ENCODE data around the gene DLG2. TPM values are rescaled to one million over a fixed set of nuclear protein-coding genes. Genes with fewer than 3 reads are reported as not detected.

The DLG2 gene
- total and polyA plus RNA-seq, 4 donors = 0.30 to 5.5 (median 0.68) TPM

DNA sequence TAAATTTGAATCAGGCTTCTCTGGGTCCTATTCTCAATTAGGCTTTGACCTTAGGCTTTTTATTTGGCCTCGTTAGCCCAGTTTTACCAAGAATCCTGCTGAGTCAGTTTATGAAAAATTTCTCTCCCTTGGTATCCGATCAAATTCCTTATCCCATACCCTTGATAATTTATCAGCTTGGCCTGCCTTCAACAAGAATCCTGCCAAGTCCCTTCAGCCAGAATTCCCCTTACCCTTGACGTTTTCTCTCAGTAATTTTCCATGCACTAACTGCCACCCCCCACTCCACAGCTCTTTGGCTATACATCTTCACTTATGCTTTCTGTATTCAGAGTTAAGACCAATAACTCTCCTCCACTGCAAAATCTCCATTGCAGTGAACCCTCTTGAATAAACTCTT is 1530.0 kb downstream of the DLG2 start:
- Histone ChIP-seq H3K9me3 (ENCODE audit: control insufficient read depth in 4 of 4, low read length in 3 of 4) (no peaks in the 10 kb centered on the region), H3K9ac (ENCODE audit: low read depth in 1 of 2, low read length in 2 of 2) (no peak overlapping the region), H3K4me3 (ENCODE audit: low read depth in 1 of 3, low read length in 3 of 3) (no peak overlapping the region), H3K36me3 (ENCODE audit: control insufficient read depth in 4 of 4, insufficient read depth in 3 of 4, low read depth in 1 of 4, low read length in 3 of 4) (no peaks in the 10 kb centered on the region), H3K27me3 (ENCODE audit: control insufficient read depth in 4 of 4, insufficient read depth in 4 of 4, low read length in 3 of 4) (no peaks in the 10 kb centered on the region), H3K27ac (ENCODE audit: low read depth in 1 of 2, low read length in 2 of 2) (no peak overlapping the region), H3K4me1 (ENCODE audit: control insufficient read depth in 4 of 4, insufficient read depth in 4 of 4, low read length in 3 of 4) (no peaks in the 10 kb centered on the region)
- 66% methylated on average over 3 of the region's 3 CpGs for WGBS
- TF ChIP-seq CTCF (IDR thresholded peaks at IDR 0.05; ENCODE audit: low read depth, low read length, missing input control) (no peak), RXRA (IDR thresholded peaks at IDR 0.05) (no peak), MAX (IDR thresholded peaks at IDR 0.05) (no peak), GABPA (IDR thresholded peaks at IDR 0.05 in 1 of 2, conservative IDR thresholded peaks at IDR 0.05 in 1 of 2) (no peak), TAF1 (conservative IDR thresholded peaks at IDR 0.05) (no peak), EGR1 (IDR thresholded peaks at IDR 0.05; ENCODE audit: low read depth in 2 of 2) (no peak), FOXA1 (IDR thresholded peaks at IDR 0.05) (no peak), FOXA2 (IDR thresholded peaks at IDR 0.05) (no peak), HNF4G (IDR thresholded peaks at IDR 0.05) (no peak), JUND (IDR thresholded peaks at IDR 0.05) (no peak), REST (IDR thresholded peaks at IDR 0.05) (no peak), RAD21 (IDR thresholded peaks at IDR 0.05) (no peak), NR2F2 (IDR thresholded peaks at IDR 0.05) (no peak), HNF4A (conservative IDR thresholded peaks at IDR 0.05) (no peak)
- TF ChIP-seq, protein P1, sequence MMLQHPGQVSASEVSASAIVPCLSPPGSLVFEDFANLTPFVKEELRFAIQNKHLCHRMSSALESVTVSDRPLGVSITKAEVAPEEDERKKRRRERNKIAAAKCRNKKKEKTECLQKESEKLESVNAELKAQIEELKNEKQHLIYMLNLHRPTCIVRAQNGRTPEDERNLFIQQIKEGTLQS (IDR thresholded peaks at IDR 0.05) = no peak
- DNase-seq (ENCODE audit: low spot score) = no peak

GRCh38 chr11:84091212-84091986 is 1535.7 kb downstream of the DLG2 start:
- H3K9ac ChIP-seq (ENCODE audit: low read depth in 1 of 2, low read length in 2 of 2) = no peak overlapping the region
- H3K27ac ChIP-seq (ENCODE audit: low read depth in 1 of 2, low read length in 2 of 2) = no peak overlapping the region
- no peak for TF ChIP-seq NR2F2 (IDR thresholded peaks at IDR 0.05)
- no peak for TF ChIP-seq FOXA1 (IDR thresholded peaks at IDR 0.05)
- TF ChIP-seq GABPA (IDR thresholded peaks at IDR 0.05 in 1 of 2, conservative IDR thresholded peaks at IDR 0.05 in 1 of 2) = no peak
- no peak for TF ChIP-seq EGR1 (IDR thresholded peaks at IDR 0.05; ENCODE audit: low read depth in 2 of 2)
- TF ChIP-seq, protein P1 (IDR thresholded peaks at IDR 0.05) = no peak
- TF ChIP-seq RAD21 (IDR thresholded peaks at IDR 0.05) = peak; percentile 36 to 66
- TF ChIP-seq HNF4A (conservative IDR thresholded peaks at IDR 0.05) = peak; percentile 64 to 77
- no peak for TF ChIP-seq FOXA2 (IDR thresholded peaks at IDR 0.05)
- no peak for TF ChIP-seq ZBTB33 (IDR thresholded peaks at IDR 0.05)
- peak; percentile 22 for TF ChIP-seq HNF4G (IDR thresholded peaks at IDR 0.05)
- TF ChIP-seq RXRA (IDR thresholded peaks at IDR 0.05) = no peak
- no peak for TF ChIP-seq CTCF (IDR thresholded peaks at IDR 0.05; ENCODE audit: low read depth, low read length, missing input control)
- TF ChIP-seq YY1 (IDR thresholded peaks at IDR 0.05) = peak; percentile 45
- TF ChIP-seq SP1 (IDR thresholded peaks at IDR 0.05) = peak; percentile 21
- peak in 1 of 2 donors; percentile 13 for TF ChIP-seq JUND (IDR thresholded peaks at IDR 0.05)
- no peaks in the 10 kb centered on the region for H3K36me3 ChIP-seq (ENCODE audit: control insufficient read depth in 4 of 4, insufficient read depth in 3 of 4, low read depth in 1 of 4, low read length in 3 of 4)
- peak overlapping the region in 2 of 3 donors; percentile 18 to 31 for H3K4me3 ChIP-seq (ENCODE audit: low read depth in 1 of 3, low read length in 3 of 3)
- 52% methylated on average over 7 of the region's 7 CpGs for WGBS
- H3K27me3 ChIP-seq (ENCODE audit: control insufficient read depth in 4 of 4, insufficient read depth in 4 of 4, low read length in 3 of 4) = no peaks in the 10 kb centered on the region
- H3K9me3 ChIP-seq (ENCODE audit: control insufficient read depth in 4 of 4, low read length in 3 of 4) = no peaks in the 10 kb centered on the region
- DNase-seq (ENCODE audit: low spot score) = no peak
- peaks cover 1 to 15% (median 4%) of the 10 kb centered on the region in 4 donors for H3K4me1 ChIP-seq (ENCODE audit: control insufficient read depth in 4 of 4, insufficient read depth in 4 of 4, low read length in 3 of 4)
